Measurements from ENCODE around the gene ARMH3.

ARMH3 gene

GRCh38 chr10:101797403-101798059, 258.4 kb downstream of the ARMH3 start:
- no peak for TF ChIP-seq EZH2phosphoT487 (IDR thresholded peaks at IDR 0.05; ENCODE audit: low read length)
- TF ChIP-seq CTCF (IDR thresholded peaks at IDR 0.05; ENCODE audit: low read length) = no peak
- TF ChIP-seq EZH2 (optimal IDR thresholded peaks at IDR 0.05; ENCODE audit: low read depth, low read length) = no peak
- peaks cover 88% of the 10 kb centered on the region for H3K79me2 ChIP-seq (ENCODE audit: low read length)
- H3K27me3 ChIP-seq (replicated peaks; ENCODE audit: insufficient read depth, low read length) = no peaks in the 10 kb centered on the region
- no peak overlapping the region for H3K4me2 ChIP-seq (ENCODE audit: low read depth, low read length)
- H3K27ac ChIP-seq (ENCODE audit: low read length) = no peak overlapping the region
- H3K36me3 ChIP-seq (replicated peaks; ENCODE audit: insufficient read depth, low read length) = peaks cover 39% of the 10 kb centered on the region
- no peaks in the 10 kb centered on the region for H3K9me2 ChIP-seq (replicated peaks; ENCODE audit: insufficient read depth, low read length)
- H2AFZ ChIP-seq (ENCODE audit: low read length) = no peak overlapping the region
- no peak for DNase-seq
- no peak overlapping the region for H3K4me3 ChIP-seq (ENCODE audit: low read length)
- no peaks in the 10 kb centered on the region for H3K9me3 ChIP-seq (replicated peaks; ENCODE audit: insufficient read depth, low read length)
- peaks cover 8% of the 10 kb centered on the region; the same call in 1 of the 2 replicates for H4K20me1 ChIP-seq (ENCODE audit: insufficient read depth, low read length)
- H3F3A ChIP-seq (ENCODE audit: insufficient read depth, low read length) = peaks cover 4% of the 10 kb centered on the region; the same call in 1 of the 2 replicates
- H3K9ac ChIP-seq (ENCODE audit: low read length) = no peak overlapping the region
- H3K4me1 ChIP-seq (ENCODE audit: low read length) = no peaks in the 10 kb centered on the region
